Caco-2 (cell line): ENCODE measurements around the gene ASAP2. TPM values are rescaled to one million over a fixed set of nuclear protein-coding genes. Genes with fewer than 3 reads are reported as not detected.

Experiments used
- BruUV-seq: library from RNA; stranded (reverse); fragments of 400-500 nt; replicated peaks from 2 replicates; lab custom pipeline; 2021; lab: Mats Ljungman, UMichigan
- CTCF ChIA-PET: fragments of 300-600 bp; sonication (Branson Sonifier 250); formaldehyde crosslinking; loops from one replicate; lab custom pipeline; 2022; ENCODE audit warnings: antibody characterized with exemption; lab: Charles Lee
- POLR2A ChIA-PET: fragments of 300-600 bp; sonication (Branson Sonifier 250); formaldehyde crosslinking; loops from one replicate; lab custom pipeline; 2022; ENCODE audit warnings: antibody characterized with exemption; lab: Charles Lee
- DNase-seq, 2 experiments: peaks; one replicate each; pipeline versions ENCODE4 v3.0.0 to v3.0.0-alpha.2; 2020 to 2022
- H3K27me3 ChIP-seq: replicated peaks from 2 replicates; pipeline ENCODE4 v1.6.0; 2011; ENCODE audit warnings: low read length; ENCODE audit not compliant: control insufficient read depth, insufficient read depth
- H3K36me3 ChIP-seq: 2 replicates; pipeline ENCODE4 v1.5.1; 2011; ENCODE audit warnings: low read length; ENCODE audit not compliant: control insufficient read depth, insufficient read depth
- H3K4me1 ChIP-seq: fragments of 250-450 bp; sonication (Bioruptor Pico); 2 replicates; pipeline ENCODE4 v1.5.1; 2020; ENCODE audit warnings: mild to moderate bottlenecking
- H3K4me3 ChIP-seq: 2 replicates; pipeline ENCODE4 v1.5.1; 2011; ENCODE audit warnings: low read depth, mild to moderate bottlenecking, control low read depth, low read length
- H3K9me3 ChIP-seq: fragments of 250-450 bp; sonication (Bioruptor Pico); 2 replicates; pipeline ENCODE4 v1.5.1; 2020; ENCODE audit warnings: mild to moderate bottlenecking, moderate library complexity
- H3K27ac Mint-ChIP-seq: one replicate; pipeline ENCODE4 v1.8.0; 2022; ENCODE audit warnings: mixed read lengths; ENCODE audit not compliant: unreplicated experiment
- H3K27me3 Mint-ChIP-seq: one replicate; pipeline ENCODE4 v1.8.0; 2022; ENCODE audit warnings: mixed read lengths; ENCODE audit not compliant: insufficient read depth, unreplicated experiment
- H3K36me3 Mint-ChIP-seq: one replicate; pipeline ENCODE4 v1.8.0; 2022; ENCODE audit warnings: mild to moderate bottlenecking, mixed read lengths; ENCODE audit not compliant: insufficient read depth, unreplicated experiment
- H3K4me1 Mint-ChIP-seq: one replicate; pipeline ENCODE4 v1.8.0; 2022; ENCODE audit warnings: low read depth, mixed read lengths; ENCODE audit not compliant: unreplicated experiment
- H3K4me3 Mint-ChIP-seq: one replicate; pipeline ENCODE4 v1.8.0; 2022; ENCODE audit warnings: mild to moderate bottlenecking, moderate library complexity, mixed read lengths; ENCODE audit not compliant: unreplicated experiment
- H3K9me3 Mint-ChIP-seq: one replicate; pipeline ENCODE4 v1.8.0; 2022; ENCODE audit warnings: mixed read lengths; ENCODE audit not compliant: unreplicated experiment
- CTCF ChIP-seq, 2 experiments: fragments of 200-600 bp in 1 of 2; IDR thresholded peaks; 1 replicate in 1 of 2; 2 replicates in 1 of 2; pipeline versions ENCODE4 v1.5.1 to v1.8.0; 2011 to 2022; ENCODE audit warnings: antibody characterized with exemption in 1 of 2, control low read depth in 1 of 2, inconsistent platforms in 1 of 2, low read depth in 1 of 2, low read length in 1 of 2, mild to moderate bottlenecking in 1 of 2, moderate library complexity in 1 of 2; ENCODE audit not compliant: insufficient read depth in 1 of 2, severe bottlenecking in 1 of 2, unreplicated experiment in 1 of 2
- intact Hi-C: fragments of 100-400 bp; cut with micrococcal nuclease; formaldehyde crosslinking; loops from one replicate; pipeline ENCODE4 v1.10.0; 2022; ENCODE audit not compliant: unreplicated experiment
- total RNA-seq: library from RNA; stranded (reverse); gene quantifications from 2 replicates; pipeline ENCODE4 v1.2.3, GENCODE V29; 2022

ASAP2 gene
- total RNA-seq, 1 experiment from 2014 or later, result 25.6 TPM

DNA sequence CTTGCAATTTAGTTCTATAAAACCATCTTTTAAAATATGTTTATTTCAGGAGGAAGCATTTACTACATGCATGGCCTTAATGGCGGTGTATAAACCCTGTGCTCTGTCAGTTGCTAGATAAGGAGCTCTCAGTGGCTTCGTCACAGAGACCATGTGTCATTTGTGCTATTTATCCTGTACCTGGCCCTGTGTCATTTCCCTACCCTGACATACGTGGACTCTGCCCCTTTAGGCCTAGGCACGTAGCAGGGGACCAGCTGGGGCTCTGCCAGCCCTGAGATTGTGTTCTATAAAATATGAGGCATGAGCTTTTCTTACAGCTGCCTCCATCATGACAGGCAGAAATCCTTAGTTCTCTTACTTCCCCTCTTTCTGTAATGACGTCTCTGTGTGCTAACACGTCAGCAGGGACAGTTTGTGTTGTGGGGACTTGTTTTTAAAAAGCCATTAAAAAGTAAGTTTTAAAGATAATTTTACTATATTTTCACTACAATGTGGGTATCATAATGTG is 128.8 kb downstream of the ASAP2 start:
- Mint-ChIP-seq H3K4me3 (no peak overlapping the region), H3K36me3 (peaks cover 34% of the 10 kb centered on the region), H3K27me3 (no peaks in the 10 kb centered on the region), H3K9me3 (no peaks in the 10 kb centered on the region), H3K27ac (no peak overlapping the region), H3K4me1 (peaks cover 20% of the 10 kb centered on the region)
- TF ChIP-seq CTCF (IDR thresholded peaks at IDR 0.05; ENCODE audit: insufficient read depth in 1 of 2, low read depth in 1 of 2, low read length in 1 of 2, severe bottlenecking in 1 of 2, unreplicated experiment in 1 of 2), result no peak
- Histone ChIP-seq H3K4me1 (no peaks in the 10 kb centered on the region), H3K27me3 (no peaks in the 10 kb centered on the region), H3K4me3 (no peak overlapping the region), H3K36me3 (peaks cover 3% of the 10 kb centered on the region; the same call in 1 of the 2 replicates), H3K9me3 (no peaks in the 10 kb centered on the region)
- ChIA-PET CTCF (interaction anchor here (1.2 kb wide), 1 partner anchor 192 kb away, joined by 4 read pairs; no protein-coding TSS in a partner anchor), POLR2A (no interaction called here)
- no peak for DNase-seq
- intact Hi-C loops, result no loop called here
- no TSS peak for BruUV-seq

DNA sequence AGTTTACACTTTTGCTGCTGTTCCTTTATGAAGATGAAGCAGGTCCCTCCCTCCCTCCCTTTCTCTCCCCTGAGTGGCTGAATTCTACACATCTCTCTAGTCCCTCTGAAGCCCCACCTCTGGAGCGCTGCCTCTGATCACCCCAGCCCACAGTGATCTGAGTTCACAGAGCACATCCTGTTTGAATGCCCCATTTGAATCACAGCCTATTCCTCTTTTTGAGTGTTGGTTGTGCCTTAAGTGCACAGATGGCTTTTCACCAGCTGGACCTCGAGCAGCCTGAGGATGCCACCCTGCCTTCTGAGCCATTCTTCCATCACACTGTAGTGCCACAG is 129.6 kb downstream of the ASAP2 start:
- ChIA-PET CTCF (interaction anchor here (0.5 kb wide), 1 partner anchor 196 kb away, joined by 6 read pairs; no protein-coding TSS in a partner anchor), POLR2A (no interaction called here)
- intact Hi-C loops, result no loop called here
- DNase-seq, result no peak
- TF ChIP-seq CTCF (IDR thresholded peaks at IDR 0.05; ENCODE audit: insufficient read depth in 1 of 2, low read depth in 1 of 2, low read length in 1 of 2, severe bottlenecking in 1 of 2, unreplicated experiment in 1 of 2), result no peak
- H3K27me3 Mint-ChIP-seq, result no peaks in the 10 kb centered on the region
- H3K9me3 Mint-ChIP-seq, result no peaks in the 10 kb centered on the region
- BruUV-seq, result no TSS peak
- H3K4me1 Mint-ChIP-seq, result peaks cover 19% of the 10 kb centered on the region
- no peak overlapping the region for H3K27ac Mint-ChIP-seq
- peaks cover 34% of the 10 kb centered on the region for H3K36me3 Mint-ChIP-seq
- no peaks in the 10 kb centered on the region for H3K4me1 ChIP-seq
- no peak overlapping the region for H3K4me3 ChIP-seq
- H3K9me3 ChIP-seq, result no peaks in the 10 kb centered on the region
- H3K36me3 ChIP-seq, result peaks cover 3% of the 10 kb centered on the region; the same call in 1 of the 2 replicates
- H3K4me3 Mint-ChIP-seq, result no peak overlapping the region
- H3K27me3 ChIP-seq, result no peaks in the 10 kb centered on the region

- Mint-ChIP-seq H3K36me3 (peaks cover 34% of the 10 kb centered on the region), H3K9me3 (no peaks in the 10 kb centered on the region), H3K4me1 (peaks cover 19% of the 10 kb centered on the region), H3K27me3 (no peaks in the 10 kb centered on the region), H3K4me3 (no peak overlapping the region), H3K27ac (no peak overlapping the region)
- Histone ChIP-seq H3K9me3 (no peaks in the 10 kb centered on the region), H3K27me3 (no peaks in the 10 kb centered on the region), H3K4me1 (no peaks in the 10 kb centered on the region), H3K36me3 (peaks cover 3% of the 10 kb centered on the region; the same call in 1 of the 2 replicates), H3K4me3 (no peak overlapping the region)
- no peak for TF ChIP-seq CTCF (IDR thresholded peaks at IDR 0.05; ENCODE audit: insufficient read depth in 1 of 2, low read depth in 1 of 2, low read length in 1 of 2, severe bottlenecking in 1 of 2, unreplicated experiment in 1 of 2)
- ChIA-PET POLR2A (no interaction called here), CTCF (interaction anchor here (0.5 kb wide), 1 partner anchor 196 kb away, joined by 6 read pairs; no protein-coding TSS in a partner anchor)
- no TSS peak for BruUV-seq
- no peak for DNase-seq
- intact Hi-C loops, result no loop called here
Observed at GRCh38 chr2:9336576-9337314, 130.1 kb downstream of the ASAP2 start.
